H7 (cell line): ENCODE data around the gene UBL5. TPM values are rescaled to one million over a fixed set of nuclear protein-coding genes. Genes with fewer than 3 reads are reported as not detected.
A peak's percentile ranks its signal among the peaks of the same experiment; 100 is the strongest.
"Not testable (repeated sequence)": the region's sequence is repeated elsewhere in the genome, so short reads cannot be mapped to it uniquely, and the experiment has no call there.

Source experiments
- DNase-seq: peaks from one replicate; pipeline ENCODE4 v3.0.0; 2012
- H3K27me3 ChIP-seq: 2 replicates; pipeline ENCODE4 v1.6.0; 2011; ENCODE audit warnings: mild to moderate bottlenecking, low read length; ENCODE audit not compliant: control insufficient read depth, insufficient read depth
- H3K36me3 ChIP-seq: replicated peaks from 2 replicates; pipeline ENCODE4 v1.5.1; 2011; ENCODE audit warnings: low read length; ENCODE audit not compliant: control insufficient read depth, insufficient read depth
- H3K4me3 ChIP-seq: 2 replicates; pipeline ENCODE4 v1.5.1; 2011; ENCODE audit warnings: low read depth, mild to moderate bottlenecking, control low read depth, low read length, moderate library complexity; ENCODE audit not compliant: insufficient read depth
- total RNA-seq: library from RNA; depleted of rRNA; stranded (reverse); fragments of >200 nt; shearing (Covaris generic); gene quantifications from 2 replicates; pipeline ENCODE4 v1.2.3, GENCODE V29; 2014; rRNA removed

UBL5 gene
- 266 and 288 TPM in 2 replicates for total RNA-seq

- peaks cover 4% of the 10 kb centered on the region for H3K36me3 ChIP-seq
- peak within 1 kb of the TSS; percentile 90 for H3K4me3 ChIP-seq
Observed at GRCh38 chr19:9827289-9828238, at the start of gene UBL5. Gene UBL5, plus strand, starts transcription at chr19:9827918. Its CDS starts 420 bp downstream, at chr19:9828338.

GRCh38 chr19:9782338-9782737 lies 45.4 kb upstream of the UBL5 start:
- DNase-seq: no peak
- Histone ChIP-seq H3K27me3 (no peaks in the 10 kb centered on the region), H3K36me3 (no peaks in the 10 kb centered on the region), H3K4me3 (no peak overlapping the region)

More at GRCh38 chr19:9827289-9828238, at the start of gene UBL5:
- peak; percentile 97 for DNase-seq
- H3K27me3 ChIP-seq: no peaks in the 10 kb centered on the region

- H3K36me3 ChIP-seq, H3K4me3 ChIP-seq, DNase-seq, H3K27me3 ChIP-seq: not testable (repeated sequence)
Observed at GRCh38 chr19:9784163-9784496, 43.6 kb upstream of the UBL5 start.

- DNase-seq: peak; percentile 98
- Histone ChIP-seq H3K4me3 (peak overlapping the region; percentile 52), H3K36me3 (no peaks in the 10 kb centered on the region), H3K27me3 (no peaks in the 10 kb centered on the region)
Observed at GRCh38 chr19:9785367-9786331, 42.1 kb upstream of the UBL5 start.

- Histone ChIP-seq H3K27me3 (no peaks in the 10 kb centered on the region), H3K36me3 (no peaks in the 10 kb centered on the region), H3K4me3 (peak overlapping the region; percentile 52)
- no peak for DNase-seq
Observed at GRCh38 chr19:9786342-9786741, 41.4 kb upstream of the UBL5 start.

- no peaks in the 10 kb centered on the region for H3K27me3 ChIP-seq
- peak overlapping the region; percentile 52; the same call in 1 of the 2 replicates for H3K4me3 ChIP-seq
- DNase-seq: no peak
- no peaks in the 10 kb centered on the region for H3K36me3 ChIP-seq
Observed at GRCh38 chr19:9786819-9787218, 40.9 kb upstream of the UBL5 start.

- not testable (repeated sequence) for H3K36me3 ChIP-seq, H3K27me3 ChIP-seq, H3K4me3 ChIP-seq, DNase-seq
Observed at GRCh38 chr19:9788604-9789003, 39.1 kb upstream of the UBL5 start.

GRCh38 chr19:9789066-9789465 lies 38.7 kb upstream of the UBL5 start:
- no peaks in the 10 kb centered on the region; the same call in 1 of the 2 replicates for H3K36me3 ChIP-seq
- DNase-seq: peak; percentile 26
- peaks cover 2% of the 10 kb centered on the region for H3K27me3 ChIP-seq
- no peak overlapping the region for H3K4me3 ChIP-seq

GRCh38 chr19:9789579-9789978 lies 38.1 kb upstream of the UBL5 start:
- H3K36me3 ChIP-seq, DNase-seq, H3K4me3 ChIP-seq, H3K27me3 ChIP-seq: not testable (repeated sequence)

GRCh38 chr19:9791073-9791367 lies 36.7 kb upstream of the UBL5 start:
- H3K36me3 ChIP-seq, H3K4me3 ChIP-seq, H3K27me3 ChIP-seq, DNase-seq: not testable (repeated sequence)

GRCh38 chr19:9791552-9792205 lies 36.0 kb upstream of the UBL5 start:
- H3K27me3 ChIP-seq: peaks cover 2% of the 10 kb centered on the region
- peak overlapping the region; percentile 50 for H3K4me3 ChIP-seq
- DNase-seq: peak; percentile 95
- no peaks in the 10 kb centered on the region; the same call in 1 of the 2 replicates for H3K36me3 ChIP-seq

- peak; percentile 97 for DNase-seq
- Histone ChIP-seq H3K4me3 (peak overlapping the region; percentile 77), H3K27me3 (peaks cover 2% of the 10 kb centered on the region), H3K36me3 (no peaks in the 10 kb centered on the region; the same call in 1 of the 2 replicates)
Observed at GRCh38 chr19:9792206-9793070, 35.3 kb upstream of the UBL5 start.

- Histone ChIP-seq H3K36me3 (no peaks in the 10 kb centered on the region; the same call in 1 of the 2 replicates), H3K27me3 (peaks cover 2% of the 10 kb centered on the region), H3K4me3 (peak overlapping the region; percentile 77)
- DNase-seq: no peak
Observed at GRCh38 chr19:9793071-9793591, 34.6 kb upstream of the UBL5 start.
